Right lobe of liver (tissue), 4 donors: ENCODE data around the gene DDR2.
"Not testable (repeated sequence)": the region's sequence is repeated elsewhere in the genome, so short reads cannot be mapped to it uniquely, and the experiment has no call there.

Experiments used
- CTCF ChIP-seq, 4 donors: fragments of 200-600 bp in 3 of 4; fragments of 450-650 bp in 1 of 4; IDR thresholded peaks; one replicate each; pipeline versions ENCODE4 v1.5.1 to v1.8.0; 2016 to 2022; ENCODE audit warnings: antibody characterized with exemption in 4 of 4, mild to moderate bottlenecking in 2 of 4
- POLR2A ChIP-seq: fragments of 450-650 bp; IDR thresholded peaks from one replicate; pipeline ENCODE4 v1.6.1; 2017; ENCODE audit warnings: antibody characterized with exemption, mild to moderate bottlenecking
- donor health status: DM: no; HTN: no; CAD: no.
- donor health status: DM: no; HTN: no; CAD: no.
- donor health status: DM: no; HTN: yes; CAD: no.

- not testable (repeated sequence) for TF ChIP-seq CTCF (IDR thresholded peaks at IDR 0.05); POLR2A
Measured at GRCh38 chr1:162796617-162797279, 164.5 kb downstream of the DDR2 start.
